LHCN-M2 (cell line): ENCODE data around the gene USP17L22. TPM values are rescaled to one million over a fixed set of nuclear protein-coding genes. Genes with fewer than 3 reads are reported as not detected.
"Not testable (repeated sequence)": the region's sequence is repeated elsewhere in the genome, so short reads cannot be mapped to it uniquely, and the experiment has no call there.

Experiments used
- DNase-seq: peaks from one replicate; pipeline ENCODE4 v3.0.0-alpha.2; 2012; ENCODE audit warnings: low read depth
- polyA plus RNA-seq: library from polyadenylated mRNA; unstranded; fragments of >200 nt; gene quantifications from one replicate; pipeline ENCODE4 v1.2.1, GENCODE V29; 2012; ENCODE audit warnings: missing spikeins
- total RNA-seq: library from RNA; depleted of rRNA; stranded (reverse); fragments of >200 nt; gene quantifications from 2 replicates; pipeline ENCODE4 v1.2.3, GENCODE V29; 2014; rRNA removed

Gene USP17L22
- total RNA-seq = not detected in 2 replicates
- polyA plus RNA-seq = not detected

GRCh38 chr4:9267319-9267718 is at the start of gene USP17L22:
Gene USP17L22, plus strand, starts transcription at chr4:9267619. Its CDS starts 0 bp downstream, at chr4:9267619.
- DNase-seq = not testable (repeated sequence)

GRCh38 chr4:9219852-9220251 is 47.6 kb upstream of the USP17L22 start, which contains the start of gene USP17L12:
Gene USP17L12, plus strand, starts transcription at chr4:9220152. Its CDS starts 0 bp downstream, at chr4:9220152.
- DNase-seq = not testable (repeated sequence)

- not testable (repeated sequence) for DNase-seq
Measured at GRCh38 chr4:9224596-9224995, 42.8 kb upstream of the USP17L22 start, which contains the start of gene USP17L13. Gene USP17L13, plus strand, starts transcription at chr4:9224896. Its CDS starts 0 bp downstream, at chr4:9224896.

- not testable (repeated sequence) for DNase-seq
Measured at GRCh38 chr4:9230249-9230648, 37.2 kb upstream of the USP17L22 start.

GRCh38 chr4:9234085-9234484 is 33.3 kb upstream of the USP17L22 start, which contains the start of gene USP17L15:
Gene USP17L15, plus strand, starts transcription at chr4:9234385. Its CDS starts 0 bp downstream, at chr4:9234385.
- not testable (repeated sequence) for DNase-seq

GRCh38 chr4:9238461-9238860 is 29.0 kb upstream of the USP17L22 start:
- not testable (repeated sequence) for DNase-seq

- DNase-seq = not testable (repeated sequence)
Measured at GRCh38 chr4:9243579-9243978, 23.8 kb upstream of the USP17L22 start, which contains the start of gene USP17L17. Gene USP17L17, plus strand, starts transcription at chr4:9243879. Its CDS starts 0 bp downstream, at chr4:9243879.

GRCh38 chr4:9247953-9248680 is 19.3 kb upstream of the USP17L22 start, which contains the start of gene USP17L18:
Gene USP17L18, plus strand, starts transcription at chr4:9248630. Its CDS starts 0 bp downstream, at chr4:9248630.
- DNase-seq = not testable (repeated sequence)

GRCh38 chr4:9253078-9253477 is 14.3 kb upstream of the USP17L22 start, which contains the start of gene USP17L19:
Gene USP17L19, plus strand, starts transcription at chr4:9253378. Its CDS starts 0 bp downstream, at chr4:9253378.
- DNase-seq = not testable (repeated sequence)

GRCh38 chr4:9257824-9258223 is 9.6 kb upstream of the USP17L22 start, which contains the start of gene USP17L20:
Gene USP17L20, plus strand, starts transcription at chr4:9258124. Its CDS starts 0 bp downstream, at chr4:9258124.
- not testable (repeated sequence) for DNase-seq

GRCh38 chr4:9262572-9262971 is 4.8 kb upstream of the USP17L22 start, which contains the start of gene USP17L21:
Gene USP17L21, plus strand, starts transcription at chr4:9262872. Its CDS starts 0 bp downstream, at chr4:9262872.
- not testable (repeated sequence) for DNase-seq

- DNase-seq = not testable (repeated sequence)
Measured at GRCh38 chr4:9271719-9272118, 4.3 kb downstream of the USP17L22 start.

Other genes with a start within 250 kb of the USP17L22 start
- not detected in 2 replicates for gene FAM90A26, start 97.2 kb upstream of the USP17L22 start, total RNA-seq
- gene USP17L10, start 57.0 kb upstream of the USP17L22 start, total RNA-seq = not detected in 2 replicates
- not detected in 2 replicates for gene USP17L11, start 52.2 kb upstream of the USP17L22 start, total RNA-seq
- not detected in 2 replicates for gene USP17L12, start 47.5 kb upstream of the USP17L22 start, total RNA-seq
- not detected in 2 replicates for gene USP17L13, start 42.7 kb upstream of the USP17L22 start, total RNA-seq
- gene USP17L15, start 33.2 kb upstream of the USP17L22 start, total RNA-seq = not detected in 2 replicates
- not detected in 2 replicates for gene USP17L17, start 23.7 kb upstream of the USP17L22 start, total RNA-seq
- not detected in 2 replicates for gene USP17L18, start 19.0 kb upstream of the USP17L22 start, total RNA-seq
- not detected in 2 replicates for gene USP17L19, start 14.2 kb upstream of the USP17L22 start, total RNA-seq
- gene USP17L20, start 9.5 kb upstream of the USP17L22 start, total RNA-seq = not detected in 2 replicates
- gene USP17L21, start 4.7 kb upstream of the USP17L22 start, total RNA-seq = not detected in 2 replicates
- not detected in 2 replicates for gene USP17L24, start 57.5 kb downstream of the USP17L22 start, total RNA-seq
- gene USP17L25, start 62.3 kb downstream of the USP17L22 start, total RNA-seq = not detected in 2 replicates
- not detected in 2 replicates for gene USP17L26, start 67.0 kb downstream of the USP17L22 start, total RNA-seq
- not detected in 2 replicates for gene USP17L5, start 71.8 kb downstream of the USP17L22 start, total RNA-seq
- not detected in 2 replicates for gene USP17L27, start 76.5 kb downstream of the USP17L22 start, total RNA-seq
- gene USP17L28, start 81.3 kb downstream of the USP17L22 start, total RNA-seq = not detected in 2 replicates
- not detected in 2 replicates for gene USP17L29, start 86.0 kb downstream of the USP17L22 start, total RNA-seq
- not detected in 2 replicates for gene USP17L30, start 95.5 kb downstream of the USP17L22 start, total RNA-seq
- not detected in 2 replicates for gene DEFB131A, start 176.8 kb downstream of the USP17L22 start, total RNA-seq